K562 (cell line): ENCODE data around the gene ACRV1.

Source experiments
- FOXK1 ChIP-seq: sonication (generic); formaldehyde crosslinking; IDR thresholded peaks from 2 replicates; pipeline ENCODE4 v1.8.0; 2022; ENCODE audit warnings: missing genetic modification reagents, mild to moderate bottlenecking, borderline replicate concordance
- NR2C2 ChIP-seq, 2 experiments: fragments of 200-800 bp in 1 of 2; sonication (Bioruptor generic) in 1 of 2; sonication (generic) in 1 of 2; formaldehyde crosslinking in 1 of 2; IDR thresholded peaks; 2 replicates each; pipeline versions ENCODE4 v1.6.1 to v1.8.0; 2016 to 2022; ENCODE audit warnings: mild to moderate bottlenecking in 1 of 2, missing compliant biosample characterization in 1 of 2, missing genetic modification characterization in 1 of 2, missing genetic modification reagents in 1 of 2
- SMARCC2 ChIP-seq: fragments of 450-650 bp; IDR thresholded peaks from 2 replicates; pipeline ENCODE4 v1.6.1; 2017; ENCODE audit warnings: antibody characterized with exemption, moderate library complexity, mild to moderate bottlenecking, low read depth
- TEAD4 ChIP-seq, 2 experiments: sonication (generic) in 1 of 2; formaldehyde crosslinking in 1 of 2; IDR thresholded peaks; 2 replicates each; pipeline versions ENCODE4 v1.6.1 to v1.8.0; 2012 to 2022; ENCODE audit warnings: borderline replicate concordance in 1 of 2, inconsistent platforms in 1 of 2, low read length in 1 of 2, mild to moderate bottlenecking in 1 of 2, missing genetic modification reagents in 1 of 2
- TRIM24 ChIP-seq, 2 experiments: fragments of 450-650 bp; IDR thresholded peaks; 2 replicates each; pipeline ENCODE4 v1.6.1; 2016
- ZNF24 ChIP-seq: fragments of 450-650 bp; IDR thresholded peaks from 2 replicates; pipeline ENCODE4 v1.6.1; 2016
- ZNF57 ChIP-seq: fragments of 450-650 bp; formaldehyde crosslinking; IDR thresholded peaks from 2 replicates; pipeline ENCODE4 v1.4.0; 2020; ENCODE audit warnings: mild to moderate bottlenecking, moderate library complexity
- ZSCAN29 ChIP-seq: fragments of 450-650 bp; IDR thresholded peaks from 2 replicates; pipeline ENCODE4 v1.6.1; 2017
- TF ChIP-seq, protein P1 (sequence below): IDR thresholded peaks from 3 replicates; pipeline ENCODE4 v1.6.1; 2011; ENCODE audit warnings: borderline replicate concordance, mild to moderate bottlenecking; ENCODE audit not compliant: insufficient read length, insufficient read depth
- TF ChIP-seq, protein P2 (sequence below): fragments of 450-650 bp; formaldehyde crosslinking; IDR thresholded peaks from 2 replicates; pipeline ENCODE4 v1.4.0; 2020; ENCODE audit warnings: mild to moderate bottlenecking, moderate library complexity
- TF ChIP-seq, protein P3 (sequence below), 3 experiments: IDR thresholded peaks in 2 of 3; conservative IDR thresholded peaks in 1 of 3; 2 replicates each; pipeline ENCODE4 v1.5.1; 2011 to 2012; ENCODE audit warnings: low read length in 3 of 3, mild to moderate bottlenecking in 3 of 3, control low read depth in 2 of 3, improper control_type of control experiment in 1 of 3, inconsistent platforms in 1 of 3, low read depth in 1 of 3, mixed read lengths in 1 of 3, moderate library complexity in 1 of 3; ENCODE audit not compliant: insufficient read depth in 2 of 3

DNA sequence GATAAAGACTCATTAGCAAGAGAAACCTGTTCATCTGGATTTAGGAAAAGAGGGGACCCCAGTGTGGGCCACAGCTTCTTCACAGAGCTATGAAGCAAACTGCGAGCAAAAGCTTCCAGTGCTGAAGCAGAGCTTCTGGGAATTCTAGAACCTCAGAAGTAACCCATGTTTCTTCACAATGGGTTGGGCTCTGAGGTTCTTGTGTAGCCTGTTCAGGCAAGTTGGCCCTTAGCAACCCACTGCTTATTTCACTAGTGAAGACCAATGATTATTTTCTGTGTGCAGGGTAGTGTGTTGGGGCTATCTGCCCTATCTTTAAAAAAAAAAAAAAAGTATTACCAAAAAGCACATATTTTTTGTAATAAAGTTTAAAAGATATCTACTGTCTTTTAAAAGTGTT lies at the start of gene ACRV1:
- no peak for TF ChIP-seq ZNF57 (CRISPR knock-in tag)
- TF ChIP-seq, protein P1, sequence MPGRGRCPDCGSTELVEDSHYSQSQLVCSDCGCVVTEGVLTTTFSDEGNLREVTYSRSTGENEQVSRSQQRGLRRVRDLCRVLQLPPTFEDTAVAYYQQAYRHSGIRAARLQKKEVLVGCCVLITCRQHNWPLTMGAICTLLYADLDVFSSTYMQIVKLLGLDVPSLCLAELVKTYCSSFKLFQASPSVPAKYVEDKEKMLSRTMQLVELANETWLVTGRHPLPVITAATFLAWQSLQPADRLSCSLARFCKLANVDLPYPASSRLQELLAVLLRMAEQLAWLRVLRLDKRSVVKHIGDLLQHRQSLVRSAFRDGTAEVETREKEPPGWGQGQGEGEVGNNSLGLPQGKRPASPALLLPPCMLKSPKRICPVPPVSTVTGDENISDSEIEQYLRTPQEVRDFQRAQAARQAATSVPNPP, result no peak
- no peak for TF ChIP-seq ZNF24
- no peak for TF ChIP-seq TRIM24 (IDR thresholded peaks at IDR 0.05)
- no peak for TF ChIP-seq TEAD4 (IDR thresholded peaks at IDR 0.05; ENCODE audit: low read length)
- no peak for TF ChIP-seq TEAD4 (CRISPR knock-in tag; IDR thresholded peaks at IDR 0.05; ENCODE audit: borderline replicate concordance)
- no peak for TF ChIP-seq SMARCC2
- TF ChIP-seq, protein P2, sequence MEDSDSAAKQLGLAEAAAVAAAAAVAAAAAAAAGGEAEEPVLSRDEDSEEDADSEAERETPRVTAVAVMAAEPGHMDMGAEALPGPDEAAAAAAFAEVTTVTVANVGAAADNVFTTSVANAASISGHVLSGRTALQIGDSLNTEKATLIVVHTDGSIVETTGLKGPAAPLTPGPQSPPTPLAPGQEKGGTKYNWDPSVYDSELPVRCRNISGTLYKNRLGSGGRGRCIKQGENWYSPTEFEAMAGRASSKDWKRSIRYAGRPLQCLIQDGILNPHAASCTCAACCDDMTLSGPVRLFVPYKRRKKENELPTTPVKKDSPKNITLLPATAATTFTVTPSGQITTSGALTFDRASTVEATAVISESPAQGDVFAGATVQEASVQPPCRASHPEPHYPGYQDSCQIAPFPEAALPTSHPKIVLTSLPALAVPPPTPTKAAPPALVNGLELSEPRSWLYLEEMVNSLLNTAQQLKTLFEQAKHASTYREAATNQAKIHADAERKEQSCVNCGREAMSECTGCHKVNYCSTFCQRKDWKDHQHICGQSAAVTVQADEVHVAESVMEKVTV (CRISPR knock-in tag), result no peak
- TF ChIP-seq ZSCAN29, result no peak
- no peak for TF ChIP-seq FOXK1 (CRISPR knock-in tag)
- TF ChIP-seq, protein P3, sequence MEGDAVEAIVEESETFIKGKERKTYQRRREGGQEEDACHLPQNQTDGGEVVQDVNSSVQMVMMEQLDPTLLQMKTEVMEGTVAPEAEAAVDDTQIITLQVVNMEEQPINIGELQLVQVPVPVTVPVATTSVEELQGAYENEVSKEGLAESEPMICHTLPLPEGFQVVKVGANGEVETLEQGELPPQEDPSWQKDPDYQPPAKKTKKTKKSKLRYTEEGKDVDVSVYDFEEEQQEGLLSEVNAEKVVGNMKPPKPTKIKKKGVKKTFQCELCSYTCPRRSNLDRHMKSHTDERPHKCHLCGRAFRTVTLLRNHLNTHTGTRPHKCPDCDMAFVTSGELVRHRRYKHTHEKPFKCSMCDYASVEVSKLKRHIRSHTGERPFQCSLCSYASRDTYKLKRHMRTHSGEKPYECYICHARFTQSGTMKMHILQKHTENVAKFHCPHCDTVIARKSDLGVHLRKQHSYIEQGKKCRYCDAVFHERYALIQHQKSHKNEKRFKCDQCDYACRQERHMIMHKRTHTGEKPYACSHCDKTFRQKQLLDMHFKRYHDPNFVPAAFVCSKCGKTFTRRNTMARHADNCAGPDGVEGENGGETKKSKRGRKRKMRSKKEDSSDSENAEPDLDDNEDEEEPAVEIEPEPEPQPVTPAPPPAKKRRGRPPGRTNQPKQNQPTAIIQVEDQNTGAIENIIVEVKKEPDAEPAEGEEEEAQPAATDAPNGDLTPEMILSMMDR (IDR thresholded peaks at IDR 0.05 in 2 of 3, conservative IDR thresholded peaks at IDR 0.05 in 1 of 3; ENCODE audit: insufficient read depth in 2 of 3, low read depth in 1 of 3, low read length in 3 of 3), result no peak
- no peak for TF ChIP-seq NR2C2 (CRISPR knock-in tag; IDR thresholded peaks at IDR 0.05)
- no peak for TF ChIP-seq NR2C2 (tag; IDR thresholded peaks at IDR 0.05)
